ENCODE data around the gene PRSS57.

GRCh38 chr19:643736-644135 lies 51.5 kb downstream of the PRSS57 start:
- TF ChIP-seq ZBTB10 (tag by site-specific recombination; IDR thresholded peaks at IDR 0.05) (no peak), REST (tag by site-specific recombination; IDR thresholded peaks at IDR 0.05) (no peak), ZSCAN16 (tag by site-specific recombination; IDR thresholded peaks at IDR 0.05) (no peak), ZNF10 (tag by site-specific recombination; IDR thresholded peaks at IDR 0.05) (no peak), CTCF (tag by site-specific recombination; IDR thresholded peaks at IDR 0.05) (no peak), ZNF777 (tag by site-specific recombination; IDR thresholded peaks at IDR 0.05; ENCODE audit: borderline replicate concordance) (no peak), ZNF416 (tag by site-specific recombination; IDR thresholded peaks at IDR 0.05) (no peak), YY1 (tag by site-specific recombination; IDR thresholded peaks at IDR 0.05) (no peak), ZNF629 (tag by site-specific recombination; IDR thresholded peaks at IDR 0.05) (no peak), ZNF302 (tag by site-specific recombination; IDR thresholded peaks at IDR 0.05; ENCODE audit: low read depth) (no peak)
